ENCODE measurements around the gene HOMEZ.

GRCh38 chr14:23306412-23307145, 20.6 kb upstream of the HOMEZ start, which contains the start of gene BCL2L2:
- TF ChIP-seq CTCF (IDR thresholded peaks at IDR 0.05) (no peak), REST (IDR thresholded peaks at IDR 0.05) (no peak), SREBF2 (IDR thresholded peaks at IDR 0.05) (no peak), CEBPB (IDR thresholded peaks at IDR 0.05) (no peak)
